SH-SY5Y (cell line): ENCODE data around the gene FER.

Source experiments
- GATA2 ChIP-seq: IDR thresholded peaks from 2 replicates; pipeline ENCODE4 v1.6.1; 2011; ENCODE audit warnings: mild to moderate bottlenecking, low read depth, low read length
- GATA3 ChIP-seq: IDR thresholded peaks from 2 replicates; pipeline ENCODE4 v1.6.1; 2011; ENCODE audit warnings: low read depth, mild to moderate bottlenecking, low read length, moderate library complexity

- no peak for TF ChIP-seq GATA3
- TF ChIP-seq GATA2: no peak
Measured at GRCh38 chr5:109196823-109197160, 449.1 kb downstream of the FER start.
